Fibroblast of peridontal ligament (primary cell): ENCODE results near the gene TSN.
"Not testable (repeated sequence)": the region's sequence is repeated elsewhere in the genome, so short reads cannot be mapped to it uniquely, and the experiment has no call there.

Experiments
- DNase-seq: peaks from one replicate; pipeline ENCODE4 v3.0.0-alpha.2; 2010; ENCODE audit errors: extremely low read depth

Gene TSN

GRCh38 chr2:121801916-121802315 is 46.5 kb downstream of the TSN start:
- DNase-seq: no peak

- DNase-seq: no peak
Observed at GRCh38 chr2:121803503-121803902, 48.1 kb downstream of the TSN start.

- no peak for DNase-seq
Observed at GRCh38 chr2:121804340-121804739, 48.9 kb downstream of the TSN start.

- DNase-seq: no peak
Observed at GRCh38 chr2:121804997-121805765, 49.7 kb downstream of the TSN start.

- DNase-seq: no peak
Observed at GRCh38 chr2:121805766-121806143, 50.3 kb downstream of the TSN start.

- DNase-seq: not testable (repeated sequence)
Observed at GRCh38 chr2:121807771-121808170, 52.3 kb downstream of the TSN start.

DNA sequence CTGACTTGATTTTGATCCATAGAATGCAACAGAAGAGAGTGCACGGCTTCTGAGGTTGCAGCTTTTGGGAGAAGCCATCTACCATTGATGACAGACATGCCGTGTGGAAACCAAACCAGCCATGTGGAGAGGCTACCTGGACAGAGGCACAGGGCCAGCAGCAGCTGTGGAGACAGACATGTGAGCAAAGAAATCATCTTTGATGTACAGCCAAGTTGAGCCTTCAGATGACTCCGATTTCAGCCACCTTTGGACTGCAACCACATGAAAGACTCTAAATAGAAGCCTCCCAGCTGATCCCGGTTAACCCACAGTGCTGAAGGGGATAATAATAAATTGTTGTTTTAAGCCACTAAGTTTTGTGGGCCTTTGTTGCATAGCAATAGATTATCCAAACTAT is 54.2 kb downstream of the TSN start:
- DNase-seq: no peak

GRCh38 chr2:121810959-121811853 is 55.8 kb downstream of the TSN start:
- peak; percentile 60 for DNase-seq

GRCh38 chr2:121813083-121813482 is 57.6 kb downstream of the TSN start:
- not testable (repeated sequence) for DNase-seq

DNA sequence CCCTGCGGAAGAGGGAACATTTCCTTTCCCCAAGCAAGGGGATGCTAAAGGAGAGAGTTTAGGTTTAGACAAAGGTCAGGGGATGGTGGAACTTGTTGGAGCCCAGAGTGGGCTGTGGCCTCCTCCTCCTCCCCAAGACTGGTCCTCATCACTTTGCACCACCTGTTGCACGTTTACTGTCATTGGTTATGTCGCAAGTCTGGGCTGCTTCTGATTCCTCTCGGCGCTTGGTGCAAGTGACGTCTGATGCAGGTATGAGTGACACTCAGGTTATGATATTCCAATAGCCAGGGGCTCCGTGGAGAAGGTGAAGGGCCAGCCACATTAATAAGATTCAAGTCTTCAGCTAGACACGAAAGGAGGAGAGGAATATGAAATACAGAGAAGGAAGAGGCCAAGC is 59.8 kb downstream of the TSN start:
- no peak for DNase-seq

GRCh38 chr2:121816797-121817196 is 61.3 kb downstream of the TSN start:
- DNase-seq: no peak

- DNase-seq: not testable (repeated sequence)
Observed at GRCh38 chr2:121817304-121817703, 61.9 kb downstream of the TSN start.
